ENCODE measurements around the gene CARD14.
"Not testable (repeated sequence)": the region's sequence is repeated elsewhere in the genome, so short reads cannot be mapped to it uniquely, and the experiment has no call there.

Gene CARD14

DNA sequence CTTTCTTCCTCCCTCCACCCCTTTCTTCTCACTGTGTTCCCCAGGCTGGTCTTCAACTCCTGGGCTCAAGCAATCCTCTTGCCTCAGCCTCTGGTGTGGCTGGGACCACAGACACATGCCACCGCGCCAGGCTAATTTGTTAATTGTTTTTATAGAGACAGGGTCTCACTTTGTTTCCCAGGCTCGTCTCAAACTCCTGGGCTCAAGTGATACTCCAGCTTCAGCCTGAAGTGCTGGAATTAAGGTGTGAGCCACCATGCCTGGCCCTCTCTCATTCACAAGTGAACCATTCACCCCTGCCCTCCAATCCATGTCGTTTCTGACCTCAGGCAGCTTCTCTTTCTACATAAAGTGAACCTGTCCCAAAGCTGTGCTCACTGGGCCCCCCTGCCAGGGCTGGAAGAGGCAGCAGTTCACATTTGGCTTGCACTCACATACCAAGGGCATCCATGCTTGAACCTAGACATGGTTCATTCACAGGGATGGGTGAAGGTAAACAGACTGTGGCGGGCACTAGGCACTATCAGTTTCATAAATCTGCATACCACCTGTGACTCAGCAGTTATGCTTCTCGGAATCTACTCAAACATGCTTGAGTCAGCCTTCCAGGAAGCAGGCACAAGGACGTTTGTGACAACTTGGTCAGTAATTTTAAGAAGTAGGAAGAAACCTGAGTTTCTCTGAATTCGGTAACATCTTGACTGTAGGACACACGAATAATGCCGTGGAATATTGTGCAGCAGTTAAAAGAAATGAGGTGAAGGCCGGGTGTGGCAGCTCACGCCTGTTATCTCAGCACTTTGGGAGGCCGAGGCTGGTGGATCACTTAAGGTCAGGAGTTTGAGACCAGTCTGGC is 84.8 kb downstream of the CARD14 start:
- peak; percentile 55 for DNase-seq

DNA sequence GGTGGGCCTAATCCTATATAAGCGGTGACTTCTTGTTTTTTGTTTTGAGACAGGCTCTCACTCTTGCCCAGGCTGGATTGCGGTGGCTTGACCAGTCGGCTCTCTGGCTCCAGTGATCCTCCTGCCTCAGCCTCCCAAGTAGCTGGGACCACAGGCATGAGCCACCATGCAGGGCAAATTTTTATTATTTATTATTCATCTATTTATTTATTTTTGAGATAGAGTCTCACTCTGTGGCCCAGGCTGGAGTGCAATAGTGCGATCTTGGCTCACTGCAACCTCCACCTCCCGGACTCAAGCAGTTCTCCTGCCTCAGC is 86.2 kb downstream of the CARD14 start:
- no peak for DNase-seq

DNA sequence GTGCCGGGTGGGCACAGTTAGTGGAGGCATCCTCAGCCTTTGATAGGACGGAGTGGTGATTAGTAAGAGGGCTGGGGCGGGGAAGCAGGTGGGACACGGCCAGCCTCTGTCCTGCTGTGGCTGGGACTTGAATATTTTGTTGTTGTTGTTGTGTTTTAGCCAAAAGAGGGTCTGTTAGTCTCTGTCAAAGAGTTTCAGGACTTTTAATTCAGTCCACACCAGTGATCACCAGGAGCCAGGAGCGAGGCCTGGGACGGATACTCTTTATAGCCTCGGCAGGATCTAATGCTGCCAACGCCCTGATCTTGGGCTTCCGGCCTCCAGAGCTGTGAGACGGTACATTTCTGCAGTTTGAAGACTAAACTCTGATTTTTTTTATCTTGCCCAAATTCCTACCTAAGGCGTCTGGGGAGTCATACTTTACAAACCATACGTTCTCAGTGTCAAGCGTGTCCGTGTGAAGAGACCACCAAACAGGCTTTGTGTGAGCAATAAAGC is 87.9 kb downstream of the CARD14 start:
- DNase-seq: no peak

DNA sequence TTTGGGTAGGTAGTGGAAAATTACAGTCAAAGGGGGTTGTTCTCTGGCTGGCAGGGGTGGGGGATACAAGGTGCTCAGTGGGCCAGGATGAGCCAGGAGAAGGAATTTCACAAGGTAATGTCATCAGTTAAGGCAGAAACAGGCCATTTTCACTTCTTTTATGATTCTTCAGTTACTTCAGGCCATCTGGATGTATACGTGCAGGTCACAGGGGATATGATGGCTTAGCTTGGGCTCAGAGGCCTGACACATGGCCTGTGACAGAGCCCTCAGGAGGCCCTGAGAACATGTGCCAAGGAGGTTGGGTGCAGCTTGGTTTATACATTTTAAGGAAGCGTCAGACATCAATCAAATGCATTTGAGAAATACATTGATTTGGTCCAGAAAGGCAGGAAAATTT is 88.5 kb downstream of the CARD14 start:
- DNase-seq: not testable (repeated sequence)

Measured in central memory CD4-positive, alpha-beta T cell (primary cell).